SK-N-SH treated with all-trans-retinoic acid at 6 μM for 48 hours (cell line): ENCODE data around the gene GMIP.
"Not testable (repeated sequence)": the region's sequence is repeated elsewhere in the genome, so short reads cannot be mapped to it uniquely, and the experiment has no call there.

Source experiments
- ATAC-seq: fragments of 200-7000 bp; cut with Tn5 transposase; 3 replicates; pipeline ENCODE4 v1.9.1; 2020; ENCODE audit warnings: mild to moderate bottlenecking, moderate library complexity
- ARNTL ChIP-seq: fragments of 450-650 bp; formaldehyde crosslinking; IDR thresholded peaks from 2 replicates; pipeline ENCODE4 v1.5.0; 2020; ENCODE audit warnings: low read depth, mild to moderate bottlenecking, moderate library complexity, borderline replicate concordance
- CREB5 ChIP-seq: fragments of 250-450 bp; sonication (Bioruptor Pico); IDR thresholded peaks from 2 replicates; pipeline ENCODE4 v1.5.1; 2020; ENCODE audit warnings: low read depth, mild to moderate bottlenecking, moderate library complexity
- CSDC2 ChIP-seq: fragments of 250-450 bp; sonication (Bioruptor Pico); IDR thresholded peaks from 2 replicates; pipeline ENCODE4 v1.5.0; 2020; ENCODE audit warnings: mild to moderate bottlenecking, moderate library complexity
- CSRNP3 ChIP-seq: fragments of 250-450 bp; sonication (Bioruptor Pico); IDR thresholded peaks from 2 replicates; pipeline ENCODE4 v1.5.1; 2021; ENCODE audit warnings: mild to moderate bottlenecking, moderate library complexity
- ESRRG ChIP-seq: fragments of 250-450 bp; sonication (Bioruptor Pico); IDR thresholded peaks from 2 replicates; pipeline ENCODE4 v1.6.1; 2021; ENCODE audit warnings: mild to moderate bottlenecking
- GLIS3 ChIP-seq: fragments of 250-450 bp; sonication (Bioruptor Pico); IDR thresholded peaks from 2 replicates; pipeline ENCODE4 v1.5.0; 2020; ENCODE audit warnings: mild to moderate bottlenecking, moderate library complexity
- ISL1 ChIP-seq: fragments of 250-450 bp; sonication (Bioruptor Pico); IDR thresholded peaks from 2 replicates; pipeline ENCODE4 v2.1.2; 2022; ENCODE audit warnings: mild to moderate bottlenecking, moderate library complexity
- POU6F1 ChIP-seq: fragments of 250-450 bp; sonication (Bioruptor Pico); IDR thresholded peaks from 2 replicates; pipeline ENCODE4 v1.8.0; 2021; ENCODE audit warnings: low read depth, mild to moderate bottlenecking, moderate library complexity, borderline replicate concordance
- PPARA ChIP-seq: fragments of 250-450 bp; sonication (Bioruptor Pico); IDR thresholded peaks from 2 replicates; pipeline ENCODE4 v1.5.0; 2020; ENCODE audit warnings: mild to moderate bottlenecking, borderline replicate concordance
- SNAI2 ChIP-seq: fragments of 250-450 bp; sonication (Bioruptor Pico); IDR thresholded peaks from 2 replicates; pipeline ENCODE4 v1.5.0; 2020; ENCODE audit warnings: mild to moderate bottlenecking, moderate library complexity
- TCF4 ChIP-seq: fragments of 250-450 bp; sonication (Bioruptor Pico); IDR thresholded peaks from 2 replicates; pipeline ENCODE4 v1.8.0; 2021; ENCODE audit warnings: mild to moderate bottlenecking, moderate library complexity, borderline replicate concordance
- TSHZ2 ChIP-seq: fragments of 250-450 bp; sonication (Bioruptor Pico); IDR thresholded peaks from 2 replicates; pipeline ENCODE4 v1.5.0; 2020; ENCODE audit warnings: mild to moderate bottlenecking, moderate library complexity
- ZC3H10 ChIP-seq: fragments of 250-450 bp; sonication (Bioruptor Pico); IDR thresholded peaks from 2 replicates; pipeline ENCODE4 v1.5.1; 2021; ENCODE audit warnings: mild to moderate bottlenecking, moderate library complexity
- ZFP3 ChIP-seq: fragments of 250-450 bp; sonication (Bioruptor Pico); IDR thresholded peaks from 2 replicates; pipeline ENCODE4 v1.5.0; 2020; ENCODE audit warnings: mild to moderate bottlenecking, moderate library complexity
- ZFP30 ChIP-seq: fragments of 450-650 bp; formaldehyde crosslinking; IDR thresholded peaks from 2 replicates; pipeline ENCODE4 v1.5.0; 2022; ENCODE audit warnings: mild to moderate bottlenecking, moderate library complexity
- ZNF565 ChIP-seq: fragments of 450-650 bp; formaldehyde crosslinking; conservative IDR thresholded peaks from 2 replicates; pipeline ENCODE4 v1.5.0; 2020; ENCODE audit warnings: low read depth, mild to moderate bottlenecking, moderate library complexity
- ZNF70 ChIP-seq: fragments of 450-650 bp; formaldehyde crosslinking; IDR thresholded peaks from 2 replicates; pipeline ENCODE4 v1.5.0; 2020; ENCODE audit warnings: mild to moderate bottlenecking, moderate library complexity
- ZNF8 ChIP-seq: fragments of 450-650 bp; formaldehyde crosslinking; IDR thresholded peaks from 2 replicates; pipeline ENCODE4 v1.5.0; 2020; ENCODE audit warnings: mild to moderate bottlenecking, moderate library complexity
- TF ChIP-seq, protein P1 (sequence below): fragments of 250-450 bp; sonication (Bioruptor Pico); IDR thresholded peaks from 2 replicates; pipeline ENCODE4 v1.8.0; 2020; ENCODE audit warnings: mild to moderate bottlenecking, moderate library complexity, borderline replicate concordance

GMIP gene

DNA sequence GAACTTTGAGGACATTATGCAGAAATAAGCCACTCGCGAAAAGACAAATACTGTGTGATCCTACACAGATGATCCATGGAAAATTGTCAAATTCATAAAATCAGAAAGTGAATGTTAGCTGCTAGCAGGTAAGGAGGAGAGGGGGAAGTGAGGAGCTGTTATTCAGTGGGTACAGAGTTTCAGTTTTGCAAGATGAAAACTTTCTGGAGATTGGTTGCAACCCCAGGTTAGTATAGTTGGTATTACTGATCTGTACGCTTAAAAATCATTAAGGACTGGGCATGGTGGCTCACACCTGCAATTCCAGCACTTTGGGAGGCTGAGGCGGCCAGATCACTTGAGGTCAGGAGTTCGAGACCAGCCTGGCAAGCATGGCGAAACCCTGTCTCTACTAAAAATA, 43.1 kb upstream of the GMIP start:
- no peak for ATAC-seq
- TF ChIP-seq POU6F1 (CRISPR knock-in tag) = no peak
- no peak for TF ChIP-seq ARNTL (CRISPR knock-in tag)
- TF ChIP-seq TCF4 (CRISPR knock-in tag) = no peak
- TF ChIP-seq, all 23 proteins: peak for 0

DNA sequence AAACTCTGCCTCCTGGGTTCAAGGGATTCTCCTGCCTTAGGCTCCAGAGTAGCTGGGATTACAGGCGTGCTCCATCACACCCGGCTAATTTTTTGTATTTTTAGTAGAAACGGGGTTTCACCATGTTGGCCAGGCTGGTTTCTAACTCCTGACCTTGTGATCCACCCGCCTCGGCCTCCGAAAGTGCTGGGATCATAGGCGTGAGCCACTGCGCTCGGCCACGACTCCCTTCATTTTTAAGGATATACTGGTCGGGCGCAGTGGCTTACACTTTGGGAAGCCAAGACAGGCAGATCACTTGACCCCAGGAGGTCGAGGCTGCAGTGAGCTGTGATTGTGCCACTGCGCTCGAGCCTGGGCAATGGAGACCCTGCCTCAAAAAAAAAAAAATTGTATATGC, 42.7 kb upstream of the GMIP start:
- not testable (repeated sequence) for ATAC-seq

DNA sequence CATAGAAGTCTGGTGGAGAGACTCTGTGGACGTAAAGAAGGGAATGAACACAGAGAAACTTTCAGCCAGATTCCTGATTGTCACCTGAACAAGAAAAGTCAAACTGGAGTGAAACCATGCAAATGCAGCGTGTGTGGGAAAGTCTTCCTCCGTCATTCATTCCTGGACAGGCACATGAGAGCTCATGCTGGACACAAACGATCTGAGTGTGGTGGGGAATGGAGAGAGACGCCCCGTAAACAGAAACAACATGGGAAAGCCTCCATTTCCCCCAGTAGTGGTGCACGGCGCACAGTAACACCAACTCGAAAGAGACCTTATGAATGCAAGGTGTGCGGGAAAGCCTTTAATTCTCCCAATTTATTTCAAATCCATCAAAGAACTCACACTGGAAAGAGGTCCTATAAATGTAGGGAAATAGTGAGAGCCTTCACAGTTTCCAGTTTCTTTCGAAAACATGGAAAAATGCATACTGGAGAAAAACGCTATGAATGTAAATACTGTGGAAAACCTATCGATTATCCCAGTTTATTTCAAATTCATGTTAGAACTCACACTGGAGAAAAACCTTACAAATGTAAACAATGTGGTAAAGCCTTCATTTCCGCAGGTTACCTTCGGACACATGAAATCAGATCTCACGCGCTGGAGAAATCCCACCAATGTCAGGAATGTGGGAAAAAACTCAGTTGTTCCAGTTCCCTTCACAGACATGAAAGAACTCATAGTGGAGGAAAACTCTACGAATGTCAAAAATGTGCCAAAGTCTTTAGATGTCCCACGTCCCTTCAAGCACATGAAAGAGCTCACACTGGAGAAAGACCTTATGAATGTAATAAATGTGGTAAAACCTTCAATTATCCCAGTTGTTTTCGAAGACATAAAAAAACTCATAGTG, 36.0 kb upstream of the GMIP start:
- no peak for ATAC-seq
- no peak for TF ChIP-seq ZFP3 (CRISPR knock-in tag)
- TF ChIP-seq ZFP30 (CRISPR knock-in tag) = no peak
- no peak for TF ChIP-seq SNAI2 (CRISPR knock-in tag)
- no peak for TF ChIP-seq CREB5 (CRISPR knock-in tag)
- no peak for TF ChIP-seq CSRNP3 (CRISPR knock-in tag)
- TF ChIP-seq PPARA (CRISPR knock-in tag) = no peak
- no peak for TF ChIP-seq TSHZ2 (CRISPR knock-in tag)
- no peak for TF ChIP-seq CSDC2 (CRISPR knock-in tag)
- no peak for TF ChIP-seq ZNF8 (CRISPR knock-in tag)
- no peak for TF ChIP-seq ZNF70 (CRISPR knock-in tag)
- no peak for TF ChIP-seq ESRRG
- no peak for TF ChIP-seq ARNTL (CRISPR knock-in tag)
- TF ChIP-seq, protein P1, sequence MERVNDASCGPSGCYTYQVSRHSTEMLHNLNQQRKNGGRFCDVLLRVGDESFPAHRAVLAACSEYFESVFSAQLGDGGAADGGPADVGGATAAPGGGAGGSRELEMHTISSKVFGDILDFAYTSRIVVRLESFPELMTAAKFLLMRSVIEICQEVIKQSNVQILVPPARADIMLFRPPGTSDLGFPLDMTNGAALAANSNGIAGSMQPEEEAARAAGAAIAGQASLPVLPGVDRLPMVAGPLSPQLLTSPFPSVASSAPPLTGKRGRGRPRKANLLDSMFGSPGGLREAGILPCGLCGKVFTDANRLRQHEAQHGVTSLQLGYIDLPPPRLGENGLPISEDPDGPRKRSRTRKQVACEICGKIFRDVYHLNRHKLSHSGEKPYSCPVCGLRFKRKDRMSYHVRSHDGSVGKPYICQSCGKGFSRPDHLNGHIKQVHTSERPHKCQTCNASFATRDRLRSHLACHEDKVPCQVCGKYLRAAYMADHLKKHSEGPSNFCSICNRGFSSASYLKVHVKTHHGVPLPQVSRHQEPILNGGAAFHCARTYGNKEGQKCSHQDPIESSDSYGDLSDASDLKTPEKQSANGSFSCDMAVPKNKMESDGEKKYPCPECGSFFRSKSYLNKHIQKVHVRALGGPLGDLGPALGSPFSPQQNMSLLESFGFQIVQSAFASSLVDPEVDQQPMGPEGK (CRISPR knock-in tag) = no peak
- TF ChIP-seq TCF4 (CRISPR knock-in tag) = no peak
- TF ChIP-seq GLIS3 (CRISPR knock-in tag) = no peak
- no peak for TF ChIP-seq POU6F1 (CRISPR knock-in tag)
- no peak for TF ChIP-seq ISL1 (CRISPR knock-in tag)
- no peak for TF ChIP-seq ZNF565 (CRISPR knock-in tag)
- TF ChIP-seq ZC3H10 (CRISPR knock-in tag) = no peak
- TF ChIP-seq, all 23 proteins: peak for 0
